WTC11 (cell line): Measurements from ENCODE around the gene OR8B4.

Source experiments
- CTCF ChIP-seq: fragments of 200-600 bp; IDR thresholded peaks from 2 replicates; pipeline ENCODE4 v1.8.0; 2022; ENCODE audit warnings: antibody characterized with exemption
- E2F1 ChIP-seq: sonication (generic); formaldehyde crosslinking; IDR thresholded peaks from 2 replicates; pipeline ENCODE4 v1.8.0; 2022; ENCODE audit warnings: mild to moderate bottlenecking, missing genetic modification reagents
- ESRRA ChIP-seq: sonication (generic); formaldehyde crosslinking; IDR thresholded peaks from 2 replicates; pipeline ENCODE4 v1.8.1; 2022; ENCODE audit warnings: mild to moderate bottlenecking, missing genetic modification reagents, borderline replicate concordance
- JAZF1 ChIP-seq: fragments of 250-450 bp; sonication (Bioruptor Pico); IDR thresholded peaks from 2 replicates; pipeline ENCODE4 v1.9.0; 2021; ENCODE audit warnings: moderate library complexity, mild to moderate bottlenecking, inconsistent platforms
- USF1 ChIP-seq: sonication (generic); formaldehyde crosslinking; IDR thresholded peaks from 2 replicates; pipeline ENCODE4 v1.8.0; 2022; ENCODE audit warnings: mild to moderate bottlenecking, missing genetic modification reagents
- TF ChIP-seq, protein P1 (sequence below): sonication (generic); formaldehyde crosslinking; conservative IDR thresholded peaks from 2 replicates; pipeline ENCODE4 v1.8.1; 2022; ENCODE audit warnings: mild to moderate bottlenecking, missing genetic modification reagents
- TF ChIP-seq, protein P2 (sequence below): sonication (generic); formaldehyde crosslinking; IDR thresholded peaks from 2 replicates; pipeline ENCODE4 v1.8.0; 2022; ENCODE audit warnings: mild to moderate bottlenecking, missing genetic modification reagents

DNA sequence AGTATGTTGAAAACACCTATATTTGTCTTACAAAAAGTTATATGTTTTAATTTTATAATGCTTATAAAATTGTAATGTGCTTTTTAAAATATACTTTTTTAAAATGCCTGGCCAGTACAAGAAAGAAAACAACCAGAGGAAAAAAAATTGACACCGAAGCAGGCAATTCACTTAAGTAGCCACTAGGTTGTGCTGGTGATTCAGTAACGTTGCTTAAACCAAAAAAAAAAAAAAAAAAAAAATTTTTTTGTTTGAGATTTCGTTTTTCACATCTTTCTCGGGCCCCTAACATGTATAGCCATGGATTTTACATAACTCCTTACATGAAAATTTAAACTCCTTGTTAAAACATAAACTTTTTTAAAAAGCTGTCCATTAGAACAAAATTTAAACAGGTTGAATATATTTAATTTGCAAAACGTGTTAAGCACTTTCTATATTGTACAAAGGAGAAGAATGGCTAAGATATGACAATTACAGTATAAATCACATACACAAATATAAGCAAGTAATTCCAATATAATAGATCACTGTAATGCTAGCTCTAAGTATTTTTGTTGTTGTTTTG, 9.2 kb downstream of the OR8B4 start:
- TF ChIP-seq, protein P1, sequence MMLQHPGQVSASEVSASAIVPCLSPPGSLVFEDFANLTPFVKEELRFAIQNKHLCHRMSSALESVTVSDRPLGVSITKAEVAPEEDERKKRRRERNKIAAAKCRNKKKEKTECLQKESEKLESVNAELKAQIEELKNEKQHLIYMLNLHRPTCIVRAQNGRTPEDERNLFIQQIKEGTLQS (CRISPR knock-in tag): no peak
- TF ChIP-seq USF1 (CRISPR knock-in tag) (no peak), CTCF (peak; percentile 40), E2F1 (CRISPR knock-in tag) (no peak), ESRRA (CRISPR knock-in tag) (no peak), JAZF1 (CRISPR knock-in tag) (no peak)
- TF ChIP-seq, protein P2, sequence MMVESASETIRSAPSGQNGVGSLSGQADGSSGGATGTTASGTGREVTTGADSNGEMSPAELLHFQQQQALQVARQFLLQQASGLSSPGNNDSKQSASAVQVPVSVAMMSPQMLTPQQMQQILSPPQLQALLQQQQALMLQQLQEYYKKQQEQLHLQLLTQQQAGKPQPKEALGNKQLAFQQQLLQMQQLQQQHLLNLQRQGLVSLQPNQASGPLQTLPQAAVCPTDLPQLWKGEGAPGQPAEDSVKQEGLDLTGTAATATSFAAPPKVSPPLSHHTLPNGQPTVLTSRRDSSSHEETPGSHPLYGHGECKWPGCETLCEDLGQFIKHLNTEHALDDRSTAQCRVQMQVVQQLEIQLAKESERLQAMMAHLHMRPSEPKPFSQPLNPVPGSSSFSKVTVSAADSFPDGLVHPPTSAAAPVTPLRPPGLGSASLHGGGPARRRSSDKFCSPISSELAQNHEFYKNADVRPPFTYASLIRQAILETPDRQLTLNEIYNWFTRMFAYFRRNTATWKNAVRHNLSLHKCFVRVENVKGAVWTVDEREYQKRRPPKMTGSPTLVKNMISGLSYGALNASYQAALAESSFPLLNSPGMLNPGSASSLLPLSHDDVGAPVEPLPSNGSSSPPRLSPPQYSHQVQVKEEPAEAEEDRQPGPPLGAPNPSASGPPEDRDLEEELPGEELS (CRISPR knock-in tag): no peak
